Mesenchymal stem cell (in vitro differentiated cells and primary cell): Measurements from ENCODE around the gene FRMPD1.

Source experiments
- DNase-seq: peaks from one replicate; pipeline ENCODE4 v3.0.0-alpha.2; 2013
- H2AFZ ChIP-seq: one replicate; pipeline ENCODE4 v1.6.1; 2013; ENCODE audit warnings: low read depth, mild to moderate bottlenecking, control low read depth, inconsistent platforms, low read length, moderate library complexity
- H2AK5ac ChIP-seq: 2 replicates; pipeline ENCODE4 v1.6.1; 2013; ENCODE audit warnings: low read length, moderate library complexity, mild to moderate bottlenecking, inconsistent platforms; ENCODE audit not compliant: severe bottlenecking
- H2BK120ac ChIP-seq: one replicate; pipeline ENCODE4 v1.6.1; 2013; ENCODE audit warnings: low read depth, mild to moderate bottlenecking, inconsistent platforms, low read length, moderate library complexity
- H2BK12ac ChIP-seq, 2 experiments: one replicate each; pipeline ENCODE4 v1.6.1; 2013; ENCODE audit warnings: inconsistent platforms in 2 of 2, low read length in 2 of 2, mild to moderate bottlenecking in 2 of 2, moderate library complexity in 2 of 2, control low read depth in 1 of 2
- H2BK15ac ChIP-seq: one replicate; pipeline ENCODE4 v1.6.1; 2013; ENCODE audit warnings: mild to moderate bottlenecking, low read depth, inconsistent platforms; ENCODE audit not compliant: poor library complexity, severe bottlenecking
- H2BK5ac ChIP-seq: 2 replicates; pipeline ENCODE4 v1.6.1; 2013; ENCODE audit warnings: low read depth, mild to moderate bottlenecking, low read length, control low read depth, inconsistent platforms; ENCODE audit not compliant: poor library complexity, severe bottlenecking
- H3K14ac ChIP-seq, 2 experiments: one replicate each; pipeline ENCODE4 v1.6.1; 2013; ENCODE audit warnings: inconsistent platforms in 2 of 2, low read length in 2 of 2, control low read depth in 1 of 2, mild to moderate bottlenecking in 1 of 2, moderate library complexity in 1 of 2
- H3K18ac ChIP-seq, 2 experiments: one replicate each; pipeline ENCODE4 v1.6.1; 2013; ENCODE audit warnings: inconsistent platforms in 2 of 2, low read length in 2 of 2, control low read depth in 1 of 2, low read depth in 1 of 2, mild to moderate bottlenecking in 1 of 2
- H3K23ac ChIP-seq, 2 experiments: one replicate each; pipeline ENCODE4 v1.6.1; 2013; ENCODE audit warnings: inconsistent platforms in 2 of 2, low read length in 2 of 2, mild to moderate bottlenecking in 2 of 2, moderate library complexity in 2 of 2, control low read depth in 1 of 2
- H3K27ac ChIP-seq: 2 replicates; pipeline ENCODE4 v1.5.1; 2013; ENCODE audit warnings: mild to moderate bottlenecking, moderate library complexity, low read length, control low read depth, inconsistent platforms; ENCODE audit not compliant: poor library complexity, severe bottlenecking
- H3K27me3 ChIP-seq, 2 experiments: 2 replicates each; pipeline versions ENCODE4 v1.6.1 to v1.7.0; 2013; ENCODE audit warnings: low read length in 2 of 2, mild to moderate bottlenecking in 2 of 2, moderate library complexity in 2 of 2, control low read depth in 1 of 2, inconsistent platforms in 1 of 2; ENCODE audit not compliant: control insufficient read depth in 1 of 2, insufficient read depth in 1 of 2
- H3K36me3 ChIP-seq, 2 experiments: 2 replicates each; pipeline versions ENCODE4 v1.6.1 to v1.7.0; 2013; ENCODE audit warnings: low read length in 2 of 2, control low read depth in 1 of 2, inconsistent platforms in 1 of 2, low read depth in 1 of 2, mild to moderate bottlenecking in 1 of 2; ENCODE audit not compliant: insufficient read depth in 2 of 2, control insufficient read depth in 1 of 2
- H3K4ac ChIP-seq, 2 experiments: one replicate each; pipeline ENCODE4 v1.6.1; 2013; ENCODE audit warnings: inconsistent platforms in 2 of 2, low read length in 2 of 2, mild to moderate bottlenecking in 2 of 2, moderate library complexity in 2 of 2, control low read depth in 1 of 2, low read depth in 1 of 2
- H3K4me1 ChIP-seq: 2 replicates; pipeline ENCODE4 v1.6.1; 2013; ENCODE audit warnings: low read depth, low read length, control low read depth; ENCODE audit not compliant: control insufficient read depth, insufficient read depth
- H3K4me2 ChIP-seq: 2 replicates; pipeline ENCODE4 v1.6.1; 2013; ENCODE audit warnings: low read length, mild to moderate bottlenecking, inconsistent platforms; ENCODE audit not compliant: poor library complexity, severe bottlenecking
- H3K4me3 ChIP-seq, 2 experiments: 2 replicates each; pipeline versions ENCODE4 v1.5.1 to v1.7.0; 2013; ENCODE audit warnings: low read length in 2 of 2, mild to moderate bottlenecking in 2 of 2, control low read depth in 1 of 2, low read depth in 1 of 2; ENCODE audit not compliant: insufficient read depth in 1 of 2
- H3K79me1 ChIP-seq: replicated peaks from 2 replicates; pipeline ENCODE4 v1.6.1; 2013; ENCODE audit warnings: mild to moderate bottlenecking, control low read depth, low read length, inconsistent platforms; ENCODE audit not compliant: poor library complexity, severe bottlenecking
- H3K9ac ChIP-seq: 2 replicates; pipeline ENCODE4 v1.7.0; 2013; ENCODE audit warnings: mild to moderate bottlenecking, low read length, moderate library complexity
- H3K9me3 ChIP-seq: 2 replicates; pipeline ENCODE4 v1.7.0; 2013; ENCODE audit warnings: mild to moderate bottlenecking, low read length; ENCODE audit not compliant: control insufficient read depth
- H4K8ac ChIP-seq: one replicate; pipeline ENCODE4 v1.6.1; 2013; ENCODE audit warnings: inconsistent platforms, mild to moderate bottlenecking, low read length, moderate library complexity
- H4K91ac ChIP-seq: one replicate; pipeline ENCODE4 v1.6.1; 2013; ENCODE audit warnings: mild to moderate bottlenecking, low read length, inconsistent platforms
- WGBS: methylation state at CpG from one replicate; pipeline ENCODE4 v1.1.7; 2013; ENCODE audit warnings: mixed read lengths; 5-methylcytosine and 5-hydroxymethylcytosine counted together

The FRMPD1 gene

GRCh38 chr9:37730256-37730655, 79.5 kb downstream of the FRMPD1 start:
- Histone ChIP-seq H3K9me3 (no peaks in the 10 kb centered on the region), H2BK15ac (no peak overlapping the region), H2BK120ac (no peak overlapping the region), H3K4me1 (no peaks in the 10 kb centered on the region), H2BK12ac (no peak overlapping the region), H2AFZ (no peak overlapping the region), H3K9ac (no peak overlapping the region), H3K4me2 (no peak overlapping the region), H3K27me3 (peaks cover 20 to 72% of the 10 kb centered on the region in 2 experiments), H4K91ac (no peak overlapping the region), H3K27ac (no peak overlapping the region), H2BK5ac (no peak overlapping the region), H2AK5ac (no peak overlapping the region), H3K14ac (no peak overlapping the region), H3K36me3 (peaks cover 0 to 35% of the 10 kb centered on the region in 2 experiments), H3K18ac (no peak overlapping the region), H4K8ac (no peak overlapping the region), H3K23ac (no peak overlapping the region), H3K4me3 (no peak overlapping the region), H3K79me1 (no peaks in the 10 kb centered on the region), H3K4ac (no peak overlapping the region)
- no peak for DNase-seq
- 100% methylated on average over 1 of the region's 3 CpGs for WGBS

- H2AFZ ChIP-seq: no peak overlapping the region
These were observed 80.1 kb downstream of the FRMPD1 start for GRCh38 chr9:37730839-37731238.

GRCh38 chr9:37732086-37732741, 81.5 kb downstream of the FRMPD1 start:
- Histone ChIP-seq H3K9me3 (no peaks in the 10 kb centered on the region), H3K9ac (no peak overlapping the region), H3K4ac (no peak overlapping the region), H2AK5ac (no peak overlapping the region), H3K23ac (no peak overlapping the region), H3K27ac (no peak overlapping the region), H2BK15ac (no peak overlapping the region), H3K36me3 (peaks cover 0 to 36% of the 10 kb centered on the region in 2 experiments), H3K14ac (no peak overlapping the region), H3K4me1 (no peaks in the 10 kb centered on the region), H3K4me2 (no peak overlapping the region), H2BK5ac (no peak overlapping the region), H3K79me1 (no peaks in the 10 kb centered on the region), H3K4me3 (no peak overlapping the region), H3K18ac (no peak overlapping the region), H3K27me3 (peaks cover 17 to 72% of the 10 kb centered on the region in 2 experiments), H2BK120ac (no peak overlapping the region), H2AFZ (no peak overlapping the region), H4K91ac (no peak overlapping the region), H2BK12ac (no peak overlapping the region), H4K8ac (no peak overlapping the region)
- no peak for DNase-seq
- WGBS: 93% methylated on average over 10 of the region's 10 CpGs

More at GRCh38 chr9:37730839-37731238, 80.1 kb downstream of the FRMPD1 start:
- no peaks in the 10 kb centered on the region for H3K79me1 ChIP-seq
- WGBS: 60% methylated on average over 5 of the region's 5 CpGs
- peaks cover 20 to 70% of the 10 kb centered on the region in 2 experiments for H3K27me3 ChIP-seq
- H3K9me3 ChIP-seq: no peaks in the 10 kb centered on the region
- no peak overlapping the region for H2BK5ac ChIP-seq
- no peak overlapping the region for H3K27ac ChIP-seq
- H2BK15ac ChIP-seq: no peak overlapping the region
- no peak overlapping the region for H3K4ac ChIP-seq
- H2BK120ac ChIP-seq: no peak overlapping the region
- no peak for DNase-seq
- no peak overlapping the region for H3K9ac ChIP-seq
- no peak overlapping the region for H4K91ac ChIP-seq
- no peak overlapping the region for H3K14ac ChIP-seq
- H4K8ac ChIP-seq: no peak overlapping the region
- H3K36me3 ChIP-seq: peaks cover 0 to 30% of the 10 kb centered on the region in 2 experiments
- no peak overlapping the region for H2BK12ac ChIP-seq
- no peak overlapping the region for H3K4me3 ChIP-seq
- no peak overlapping the region for H3K4me2 ChIP-seq
- no peaks in the 10 kb centered on the region for H3K4me1 ChIP-seq
- no peak overlapping the region for H2AK5ac ChIP-seq
- no peak overlapping the region for H3K23ac ChIP-seq
- H3K18ac ChIP-seq: no peak overlapping the region

- WGBS: 49% methylated on average over 2 of the region's 2 CpGs
- Histone ChIP-seq H3K23ac (no peak overlapping the region), H3K79me1 (no peaks in the 10 kb centered on the region), H2AK5ac (no peak overlapping the region), H3K9ac (no peak overlapping the region), H3K27me3 (peaks cover 17 to 67% of the 10 kb centered on the region in 2 experiments), H2AFZ (no peak overlapping the region), H3K14ac (no peak overlapping the region), H2BK5ac (no peak overlapping the region), H2BK12ac (no peak overlapping the region), H3K18ac (no peak overlapping the region), H3K4me1 (no peaks in the 10 kb centered on the region), H4K8ac (no peak overlapping the region), H4K91ac (no peak overlapping the region), H3K36me3 (peaks cover 0 to 41% of the 10 kb centered on the region in 2 experiments), H3K9me3 (no peaks in the 10 kb centered on the region), H3K4me3 (no peak overlapping the region), H3K27ac (no peak overlapping the region), H2BK120ac (no peak overlapping the region), H2BK15ac (no peak overlapping the region), H3K4me2 (no peak overlapping the region), H3K4ac (no peak overlapping the region)
- DNase-seq: no peak
These were observed 82.2 kb downstream of the FRMPD1 start for GRCh38 chr9:37732952-37733351.
